CD8-positive, alpha-beta memory T cell (primary cell): Measurements from ENCODE around the gene EPHB4. TPM values are rescaled to one million over a fixed set of nuclear protein-coding genes. Genes with fewer than 3 reads are reported as not detected.

Experiments
- CTCF ChIA-PET: fragments of 350-600 bp; sonication (Branson Sonifier 250); formaldehyde crosslinking; loops from one replicate; lab custom pipeline; 2021; ENCODE audit warnings: antibody characterized with exemption; lab: Charles Lee
- POLR2A ChIA-PET: fragments of 350-600 bp; sonication (Branson Sonifier 250); formaldehyde crosslinking; loops from one replicate; lab custom pipeline; 2021; ENCODE audit warnings: antibody characterized with exemption; lab: Charles Lee
- DNase-seq, 5 donors: peaks; one replicate each; pipeline versions ENCODE4 v3.0.0 to v3.0.0-alpha.2; 2020 to 2022; ENCODE audit warnings: mixed read lengths in 1 of 5
- H3K27ac ChIP-seq: one replicate; pipeline ENCODE4 v1.7.0; 2013; ENCODE audit warnings: low read depth, mild to moderate bottlenecking, low read length, moderate library complexity
- H3K27me3 ChIP-seq: 2 replicates; pipeline ENCODE4 v1.7.0; 2013; ENCODE audit warnings: low read length, mild to moderate bottlenecking; ENCODE audit not compliant: insufficient read depth, poor library complexity, severe bottlenecking
- H3K36me3 ChIP-seq: 2 replicates; pipeline ENCODE4 v1.7.0; 2013; ENCODE audit warnings: mild to moderate bottlenecking, low read length, moderate library complexity; ENCODE audit not compliant: insufficient read depth
- H3K4me1 ChIP-seq: 2 replicates; pipeline ENCODE4 v1.7.0; 2013; ENCODE audit warnings: mild to moderate bottlenecking, low read length, moderate library complexity; ENCODE audit not compliant: insufficient read depth
- H3K4me3 ChIP-seq: 2 replicates; pipeline ENCODE4 v1.7.0; 2013; ENCODE audit warnings: mild to moderate bottlenecking, low read length
- H3K9me3 ChIP-seq: 2 replicates; pipeline ENCODE4 v1.7.0; 2013; ENCODE audit warnings: mild to moderate bottlenecking, low read length
- H3K27ac Mint-ChIP-seq, 8 donors: one replicate each; pipeline ENCODE4 v1.8.0; 2020 to 2021; ENCODE audit warnings: mixed read lengths in 8 of 8, mild to moderate bottlenecking in 6 of 8, inconsistent platforms in 3 of 8, moderate library complexity in 3 of 8
- H3K27me3 Mint-ChIP-seq, 2 donors: one replicate each; pipeline ENCODE4 v1.8.0; 2020 to 2021; ENCODE audit warnings: mixed read lengths in 2 of 2, mild to moderate bottlenecking in 1 of 2, moderate library complexity in 1 of 2
- H3K36me3 Mint-ChIP-seq, 3 donors: one replicate each; pipeline ENCODE4 v1.8.0; 2020 to 2021; ENCODE audit warnings: mixed read lengths in 3 of 3, inconsistent platforms in 1 of 3, mild to moderate bottlenecking in 1 of 3
- H3K4me1 Mint-ChIP-seq, 3 donors: one replicate each; pipeline ENCODE4 v1.8.0; 2020 to 2021; ENCODE audit warnings: mixed read lengths in 3 of 3, inconsistent platforms in 1 of 3, mild to moderate bottlenecking in 1 of 3
- H3K4me3 Mint-ChIP-seq, 7 donors: one replicate each; pipeline ENCODE4 v1.8.0; 2020 to 2021; ENCODE audit warnings: mixed read lengths in 7 of 7, mild to moderate bottlenecking in 6 of 7, moderate library complexity in 4 of 7, inconsistent platforms in 2 of 7
- H3K9me3 Mint-ChIP-seq, 5 donors: one replicate each; pipeline ENCODE4 v1.8.0; 2020 to 2022; ENCODE audit warnings: mixed read lengths in 5 of 5, mild to moderate bottlenecking in 3 of 5, moderate library complexity in 2 of 5, inconsistent platforms in 1 of 5
- polyA plus RNA-seq: library from polyadenylated mRNA; unstranded; fragments of 300-500 nt; fragmentation: Illumina TruSeq; gene quantifications from one replicate; pipeline ENCODE4 v1.2.3, GENCODE V29; 2021
- total RNA-seq, 2 experiments: library from RNA; stranded (reverse); gene quantifications; one replicate each; pipeline ENCODE4 v1.2.3, GENCODE V29; 2021

The EPHB4 gene
- total RNA-seq, result 1 to 10 TPM; 2.5 to 2.9 TPM
- not detected for polyA plus RNA-seq

DNA sequence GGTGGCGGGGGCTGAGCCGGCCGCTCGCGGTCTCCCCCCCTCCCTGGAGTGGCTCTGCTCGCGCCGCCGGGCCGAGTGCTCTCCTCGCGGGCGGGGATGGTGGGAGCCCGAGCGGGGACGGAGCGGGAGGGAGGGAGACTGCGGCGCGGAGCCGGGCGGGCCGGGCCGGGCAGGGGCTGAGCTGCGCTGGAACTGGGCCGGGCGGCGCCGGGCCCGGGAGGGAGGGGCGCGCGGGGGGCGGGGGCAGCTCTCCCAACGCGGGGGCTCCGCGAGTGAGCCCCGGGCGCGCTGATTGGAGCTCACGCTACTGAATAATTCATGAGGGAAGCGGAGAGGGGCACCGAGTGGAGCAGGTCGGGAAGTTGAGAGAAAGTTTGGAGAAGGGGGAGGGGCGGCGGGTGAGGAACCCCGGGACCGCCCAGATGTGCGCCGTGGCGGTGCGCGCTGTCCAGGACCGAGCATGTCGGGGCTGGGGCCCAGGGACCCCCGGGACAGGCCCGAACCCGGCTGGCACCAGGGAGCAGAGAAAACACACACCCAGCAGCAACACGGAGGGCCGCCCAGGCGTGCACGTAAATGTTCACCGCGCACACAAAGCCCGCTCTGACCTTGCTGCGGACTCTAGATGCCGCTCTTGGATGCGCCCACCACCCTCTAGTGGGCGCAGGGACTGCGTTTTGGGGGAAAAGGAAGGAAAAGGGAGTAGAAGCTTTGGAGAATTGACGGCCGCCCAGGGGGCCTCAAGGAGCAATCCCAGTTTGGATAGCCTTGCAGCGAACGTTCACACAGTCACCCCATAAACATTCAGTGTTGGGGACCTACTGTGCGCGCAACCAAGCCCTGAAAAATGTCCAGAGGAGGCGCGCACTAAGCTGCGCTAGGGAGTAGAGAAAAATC is at the start of gene EPHB4:
Gene EPHB4 (minus strand): TSS at position 194 of the 897 bp plus-strand sequence. CDS start 493 bp downstream, outside the sequence.
- H3K4me3 Mint-ChIP-seq, result peak within 1 kb of the TSS; percentile 55 to 89 (median 71)
- H3K4me1 Mint-ChIP-seq, result peaks cover 16 to 27% (median 24%) of the 10 kb centered on the region in 3 donors
- Histone ChIP-seq H3K27me3 (peaks cover 17% of the 10 kb centered on the region), H3K9me3 (no peaks in the 10 kb centered on the region), H3K27ac (peak within 1 kb of the TSS; percentile 59), H3K4me1 (peaks cover 13% of the 10 kb centered on the region), H3K36me3 (no peaks in the 10 kb centered on the region), H3K4me3 (peak within 1 kb of the TSS; percentile 51)
- H3K9me3 Mint-ChIP-seq, result peaks cover 0 to 4% (median 0%) of the 10 kb centered on the region in 5 donors
- peaks cover 0 to 3% (median 2%) of the 10 kb centered on the region in 3 donors for H3K36me3 Mint-ChIP-seq
- ChIA-PET CTCF (interaction anchor here (1.4 kb wide), 1 partner anchor 23 kb away, joined by 3 read pairs; no protein-coding TSS in a partner anchor), POLR2A (interaction anchor here (0.7 to 1.0 kb wide), 2 partner anchors 25 to 61 kb away, joined by 5 to 8 read pairs; partner anchors contain the start of gene SLC12A9)
- DNase-seq, result peak in 1 of 5 donors; percentile 12
- peak within 1 kb of the TSS in 1 of 8 donors; percentile 1 for H3K27ac Mint-ChIP-seq
- peaks cover 37 to 50% of the 10 kb centered on the region in 2 donors for H3K27me3 Mint-ChIP-seq

DNA sequence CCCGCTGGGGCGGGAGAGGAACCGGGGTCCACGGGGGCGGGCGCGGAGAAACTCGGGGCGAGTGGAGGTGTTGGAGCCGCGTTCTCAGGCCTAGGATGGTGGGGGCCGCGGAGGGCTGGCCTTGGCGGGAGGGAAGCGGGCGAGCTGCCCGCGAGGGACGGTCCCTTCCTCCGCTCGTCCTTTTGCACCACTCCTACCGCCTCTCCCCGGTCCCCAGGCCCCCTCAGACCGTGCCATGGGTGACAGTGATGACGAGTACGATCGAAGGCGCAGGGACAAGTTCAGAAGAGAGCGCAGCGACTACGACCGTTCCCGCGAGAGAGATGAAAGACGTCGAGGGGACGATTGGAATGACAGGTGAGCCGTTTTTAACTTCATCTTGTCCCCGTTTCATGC is 48.0 kb upstream of the EPHB4 start:
- peaks cover 0 to 2% of the 10 kb centered on the region in 2 donors for H3K27me3 Mint-ChIP-seq

GRCh38 chr7:100874577-100875355 is 47.4 kb upstream of the EPHB4 start, which contains the start of gene SRRT:
TSS of gene SRRT (plus strand) at chr7:100875103. CDS start at chr7:100875591, 488 bp downstream.
- Mint-ChIP-seq H3K36me3 (peaks cover 0 to 54% (median 13%) of the 10 kb centered on the region in 3 donors), H3K27me3 (no peaks in the 10 kb centered on the region), H3K4me3 (peak within 1 kb of the TSS; percentile 96 to 99 (median 99)), H3K4me1 (peaks cover 44 to 53% (median 52%) of the 10 kb centered on the region in 3 donors), H3K9me3 (no peaks in the 10 kb centered on the region), H3K27ac (peak within 1 kb of the TSS; percentile 91 to 99 (median 98))
- Histone ChIP-seq H3K27me3 (no peaks in the 10 kb centered on the region), H3K27ac (peak within 1 kb of the TSS; percentile 86), H3K4me3 (peak within 1 kb of the TSS; percentile 84), H3K4me1 (peaks cover 29% of the 10 kb centered on the region), H3K36me3 (peaks cover 8% of the 10 kb centered on the region), H3K9me3 (no peaks in the 10 kb centered on the region)
- CTCF ChIA-PET, result interaction anchor here (0.7 to 6.1 kb wide), 7 partner anchors 14 to 370 kb away, joined by 3 to 48 read pairs (median 4); partner anchors contain the start of genes SLC12A9 and UFSP1
- POLR2A ChIA-PET, result interaction anchor here (0.6 to 4.3 kb wide), 14 partner anchors 8 to 726 kb away, joined by 3 to 102 read pairs (median 4); partner anchors contain the start of genes LAMTOR4, POP7, SLC12A9 and TRIM56
- peak; percentile 97 to 98 (median 98) for DNase-seq

More for the DNA sequence above, 48.0 kb upstream of the EPHB4 start:
- Histone ChIP-seq H3K27ac (peak overlapping the region; percentile 86), H3K36me3 (peaks cover 8% of the 10 kb centered on the region), H3K4me1 (peaks cover 29% of the 10 kb centered on the region), H3K27me3 (no peaks in the 10 kb centered on the region), H3K9me3 (no peaks in the 10 kb centered on the region), H3K4me3 (peak overlapping the region; percentile 84)
- Mint-ChIP-seq H3K36me3 (peaks cover 0 to 57% (median 16%) of the 10 kb centered on the region in 3 donors), H3K4me3 (peak overlapping the region; percentile 96 to 99 (median 99)), H3K4me1 (peaks cover 48 to 58% (median 57%) of the 10 kb centered on the region in 3 donors), H3K27ac (peak overlapping the region; percentile 91 to 99 (median 98)), H3K9me3 (no peaks in the 10 kb centered on the region)
- ChIA-PET CTCF (interaction anchor here (0.7 to 6.1 kb wide), 7 partner anchors 13 to 369 kb away, joined by 3 to 48 read pairs (median 4); partner anchors contain the start of genes SLC12A9 and UFSP1), POLR2A (interaction anchor here (0.7 to 4.3 kb wide), 13 partner anchors 8 to 726 kb away, joined by 3 to 102 read pairs (median 5); partner anchors contain the start of genes LAMTOR4, POP7, SLC12A9 and TRIM56)
- DNase-seq, result peak in 1 of 5 donors; percentile 15

- POLR2A ChIA-PET, result interaction anchor here (0.7 to 2.4 kb wide), 3 partner anchors 11 to 23 kb away, joined by 3 to 8 read pairs (median 3); no protein-coding TSS in a partner anchor
- no peak for DNase-seq
- Histone ChIP-seq H3K27me3 (no peaks in the 10 kb centered on the region), H3K36me3 (peaks cover 8% of the 10 kb centered on the region), H3K4me3 (peak overlapping the region; percentile 84), H3K4me1 (peaks cover 28% of the 10 kb centered on the region), H3K9me3 (no peaks in the 10 kb centered on the region), H3K27ac (peak overlapping the region; percentile 86)
- CTCF ChIA-PET, result interaction anchor here (6.1 kb wide), 1 partner anchor 14 kb away, joined by 48 read pairs; the partner anchor contains the start of gene UFSP1
- peaks cover 39 to 48% (median 47%) of the 10 kb centered on the region in 3 donors for H3K4me1 Mint-ChIP-seq
- H3K27me3 Mint-ChIP-seq, result no peaks in the 10 kb centered on the region
- H3K27ac Mint-ChIP-seq, result peak overlapping the region; percentile 91 to 99 (median 98)
- H3K9me3 Mint-ChIP-seq, result no peaks in the 10 kb centered on the region
- peak overlapping the region; percentile 96 to 99 (median 99) for H3K4me3 Mint-ChIP-seq
- H3K36me3 Mint-ChIP-seq, result peaks cover 0 to 49% (median 12%) of the 10 kb centered on the region in 3 donors
Observed at GRCh38 chr7:100874300-100874576, 46.9 kb upstream of the EPHB4 start.

GRCh38 chr7:100873599-100874299 is 46.4 kb upstream of the EPHB4 start:
- peaks cover 25% of the 10 kb centered on the region for H3K4me1 ChIP-seq
- H3K27ac ChIP-seq, result peak overlapping the region; percentile 86
- H3K9me3 Mint-ChIP-seq, result no peaks in the 10 kb centered on the region
- H3K4me3 ChIP-seq, result peak overlapping the region; percentile 84
- peaks cover 8% of the 10 kb centered on the region for H3K36me3 ChIP-seq
- ChIA-PET CTCF (interaction anchor here (6.1 kb wide), 1 partner anchor 15 kb away, joined by 48 read pairs; the partner anchor contains the start of gene UFSP1), POLR2A (interaction anchor here (0.7 to 2.4 kb wide), 3 partner anchors 11 to 22 kb away, joined by 3 to 8 read pairs (median 3); no protein-coding TSS in a partner anchor)
- peak overlapping the region; percentile 96 to 99 (median 99) for H3K4me3 Mint-ChIP-seq
- peak overlapping the region in 7 of 8 donors; percentile 34 to 99 (median 98) for H3K27ac Mint-ChIP-seq
- no peaks in the 10 kb centered on the region for H3K9me3 ChIP-seq
- no peaks in the 10 kb centered on the region for H3K27me3 Mint-ChIP-seq
- DNase-seq, result no peak
- no peaks in the 10 kb centered on the region for H3K27me3 ChIP-seq
- peaks cover 35 to 43% (median 42%) of the 10 kb centered on the region in 3 donors for H3K4me1 Mint-ChIP-seq
- peaks cover 0 to 44% (median 12%) of the 10 kb centered on the region in 3 donors for H3K36me3 Mint-ChIP-seq

DNA sequence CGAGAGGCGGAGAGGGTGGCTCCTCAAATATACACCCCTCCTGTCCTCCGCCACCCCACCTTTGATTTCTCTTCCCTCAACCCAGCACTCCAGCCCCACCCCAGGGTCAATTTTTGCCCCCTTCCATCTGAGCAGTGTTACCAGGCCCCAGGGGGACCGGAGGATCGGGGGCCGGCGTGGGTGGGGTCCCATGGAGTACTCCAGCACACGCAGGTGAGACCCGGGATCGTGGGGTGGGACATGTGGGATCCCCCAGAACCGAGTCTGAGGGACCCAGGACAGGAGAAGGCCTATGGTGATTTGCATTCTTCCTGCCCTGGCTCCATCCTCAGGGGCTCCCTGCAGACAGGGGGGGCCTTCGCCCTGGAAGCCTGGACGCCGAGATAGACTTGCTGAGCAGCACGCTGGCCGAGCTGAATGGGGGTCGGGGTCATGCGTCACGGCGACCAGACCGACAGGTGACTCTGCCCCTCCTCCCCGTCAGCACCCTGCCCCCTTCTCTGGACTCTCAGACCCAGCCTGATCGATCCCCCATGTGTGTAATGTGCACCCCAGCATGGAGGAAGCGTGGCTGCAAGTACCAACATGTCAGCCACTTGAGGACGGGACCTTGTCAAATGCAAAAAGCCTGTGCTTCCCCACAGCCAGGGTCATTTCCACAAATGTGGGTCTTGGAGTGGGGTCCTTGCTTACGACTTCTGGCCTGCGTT is 40.6 kb upstream of the EPHB4 start:
- H3K4me3 ChIP-seq, result peak overlapping the region; percentile 53
- ChIA-PET POLR2A (interaction anchor here (1.2 kb wide), 1 partner anchor 13 kb away, joined by 3 read pairs; no protein-coding TSS in a partner anchor), CTCF (interaction anchor here (1.5 kb wide), 1 partner anchor 15 kb away, joined by 4 read pairs; the partner anchor contains the start of gene SLC12A9)
- H3K36me3 Mint-ChIP-seq, result peaks cover 0 to 34% (median 9%) of the 10 kb centered on the region in 3 donors
- peak overlapping the region; percentile 76 for H3K27ac ChIP-seq
- H3K4me3 Mint-ChIP-seq, result peak overlapping the region in 3 of 7 donors; percentile 47 to 82 (median 47)
- no peaks in the 10 kb centered on the region for H3K27me3 Mint-ChIP-seq
- peak overlapping the region in 7 of 8 donors; percentile 26 to 69 (median 56) for H3K27ac Mint-ChIP-seq
- H3K36me3 ChIP-seq, result peaks cover 5% of the 10 kb centered on the region
- H3K4me1 Mint-ChIP-seq, result peaks cover 4 to 19% (median 16%) of the 10 kb centered on the region in 3 donors
- H3K27me3 ChIP-seq, result no peaks in the 10 kb centered on the region
- no peaks in the 10 kb centered on the region for H3K9me3 Mint-ChIP-seq
- H3K9me3 ChIP-seq, result no peaks in the 10 kb centered on the region
- no peak for DNase-seq
- peaks cover 17% of the 10 kb centered on the region for H3K4me1 ChIP-seq
